Fibroblast of skin of right quadriceps (primary cell): ENCODE data around the gene STAT4.

Source experiments
- DNase-seq: peaks from one replicate; pipeline ENCODE4 v3.0.0-alpha.2; 2013

STAT4 gene

GRCh38 chr2:191150600-191151330 is at the start of gene STAT4:
Gene STAT4, minus strand, starts transcription at chr2:191150994. Its CDS starts 2,791 bp downstream, at chr2:191148203.
- DNase-seq, result peak; percentile 61

GRCh38 chr2:191199929-191200512 is 49.2 kb upstream of the STAT4 start:
- no peak for DNase-seq

- DNase-seq, result no peak
Observed at GRCh38 chr2:191198271-191198670, 47.5 kb upstream of the STAT4 start.

- no peak for DNase-seq
Observed at GRCh38 chr2:191197096-191197495, 46.3 kb upstream of the STAT4 start.

GRCh38 chr2:191195021-191195420 is 44.2 kb upstream of the STAT4 start:
- DNase-seq, result no peak

- no peak for DNase-seq
Observed at GRCh38 chr2:191190861-191191552, 40.2 kb upstream of the STAT4 start.

GRCh38 chr2:191190435-191190834 is 39.6 kb upstream of the STAT4 start:
- no peak for DNase-seq

- no peak for DNase-seq
Observed at GRCh38 chr2:191189112-191189635, 38.4 kb upstream of the STAT4 start.

- no peak for DNase-seq
Observed at GRCh38 chr2:191188550-191189093, 37.8 kb upstream of the STAT4 start.

GRCh38 chr2:191187105-191187829 is 36.5 kb upstream of the STAT4 start:
- DNase-seq, result no peak

- no peak for DNase-seq
Observed at GRCh38 chr2:191184457-191184856, 33.7 kb upstream of the STAT4 start.

GRCh38 chr2:191183516-191183915 is 32.7 kb upstream of the STAT4 start:
- DNase-seq, result no peak

GRCh38 chr2:191183081-191183480 is 32.3 kb upstream of the STAT4 start:
- no peak for DNase-seq

- no peak for DNase-seq
Observed at GRCh38 chr2:191180713-191181112, 29.9 kb upstream of the STAT4 start.

GRCh38 chr2:191180276-191180675 is 29.5 kb upstream of the STAT4 start:
- no peak for DNase-seq

GRCh38 chr2:191178806-191179514 is 28.2 kb upstream of the STAT4 start:
- DNase-seq, result peak; percentile 66

- no peak for DNase-seq
Observed at GRCh38 chr2:191177751-191178736, 27.2 kb upstream of the STAT4 start.

- no peak for DNase-seq
Observed at GRCh38 chr2:191176801-191177438, 26.1 kb upstream of the STAT4 start.

- DNase-seq, result no peak
Observed at GRCh38 chr2:191176305-191176704, 25.5 kb upstream of the STAT4 start.

- DNase-seq, result no peak
Observed at GRCh38 chr2:191174442-191174841, 23.6 kb upstream of the STAT4 start.
